GM19351 (cell line): ENCODE data around the gene LRMDA.

Source experiments
- ATAC-seq: cut with Tn5 transposase; IDR thresholded peaks from one replicate; pipeline ENCODE4 v1.9.1; 2021; ENCODE audit warnings: mild to moderate bottlenecking, moderate library complexity; ENCODE audit not compliant: unreplicated experiment

The LRMDA gene

GRCh38 chr10:75883081-75884072 lies 452.0 kb downstream of the LRMDA start:
- ATAC-seq: no peak

- no peak for ATAC-seq
Measured at GRCh38 chr10:75884808-75885207, 453.4 kb downstream of the LRMDA start.

GRCh38 chr10:75887369-75887768 lies 455.9 kb downstream of the LRMDA start:
- ATAC-seq: no peak

- no peak for ATAC-seq
Measured at GRCh38 chr10:75887992-75888680, 456.7 kb downstream of the LRMDA start.

GRCh38 chr10:75889051-75889450 lies 457.6 kb downstream of the LRMDA start:
- no peak for ATAC-seq

- no peak for ATAC-seq
Measured at GRCh38 chr10:75894761-75895160, 463.3 kb downstream of the LRMDA start.

GRCh38 chr10:75895259-75895658 lies 463.8 kb downstream of the LRMDA start:
- no peak for ATAC-seq

- ATAC-seq: no peak
Measured at GRCh38 chr10:75899816-75900390, 468.5 kb downstream of the LRMDA start.

GRCh38 chr10:75902816-75903215 lies 471.4 kb downstream of the LRMDA start:
- ATAC-seq: no peak

GRCh38 chr10:75904499-75905283 lies 473.3 kb downstream of the LRMDA start:
- ATAC-seq: no peak

GRCh38 chr10:75905490-75905889 lies 474.1 kb downstream of the LRMDA start:
- ATAC-seq: no peak

GRCh38 chr10:75910032-75910431 lies 478.6 kb downstream of the LRMDA start:
- no peak for ATAC-seq

- ATAC-seq: no peak
Measured at GRCh38 chr10:75911426-75911825, 480.0 kb downstream of the LRMDA start.

- no peak for ATAC-seq
Measured at GRCh38 chr10:75916906-75917305, 485.5 kb downstream of the LRMDA start.

- no peak for ATAC-seq
Measured at GRCh38 chr10:75919913-75920312, 488.5 kb downstream of the LRMDA start.

GRCh38 chr10:75922435-75922834 lies 491.0 kb downstream of the LRMDA start:
- no peak for ATAC-seq

GRCh38 chr10:75924309-75924902 lies 493.0 kb downstream of the LRMDA start:
- ATAC-seq: no peak

- ATAC-seq: no peak
Measured at GRCh38 chr10:75925999-75926398, 494.6 kb downstream of the LRMDA start.

GRCh38 chr10:75926763-75927162 lies 495.3 kb downstream of the LRMDA start:
- no peak for ATAC-seq

GRCh38 chr10:75928231-75928630 lies 496.8 kb downstream of the LRMDA start:
- no peak for ATAC-seq
